B cell (primary cell): ENCODE results near the gene AP1G1. TPM values are rescaled to one million over a fixed set of nuclear protein-coding genes. Genes with fewer than 3 reads are reported as not detected.

Experiments
- ATAC-seq: fragments of 200-7000 bp; cut with Tn5 transposase; one replicate; pipeline ENCODE4 v1.10.0; 2021; ENCODE audit warnings: low read depth, mild to moderate bottlenecking, moderate number of reproducible peaks, moderate library complexity
- CTCF ChIA-PET: fragments of 350-600 bp; sonication (Branson Sonifier 250); formaldehyde crosslinking; loops from one replicate; lab custom pipeline; 2021; ENCODE audit warnings: antibody characterized with exemption, inconsistent platforms; lab: Charles Lee
- POLR2A ChIA-PET: fragments of 350-600 bp; sonication (Branson Sonifier 250); formaldehyde crosslinking; loops from one replicate; lab custom pipeline; 2021; ENCODE audit warnings: antibody characterized with exemption; lab: Charles Lee
- DNase-seq: peaks from one replicate; pipeline ENCODE4 v3.0.0; 2013
- H2AFZ ChIP-seq: 2 replicates; pipeline ENCODE4 v1.6.1; 2012; ENCODE audit warnings: mild to moderate bottlenecking, low read depth, low read length; ENCODE audit not compliant: insufficient read depth, poor library complexity, severe bottlenecking
- H3K27ac ChIP-seq, 2 donors: 1 replicate in 1 of 2; 2 replicates in 1 of 2; pipeline ENCODE4 v1.5.1; 2012 to 2013; ENCODE audit warnings: low read length in 2 of 2, mild to moderate bottlenecking in 2 of 2, moderate library complexity in 1 of 2
- H3K27me3 ChIP-seq, 4 experiments: fragments of 200-600 bp in 1 of 4; sonication (generic) in 1 of 4; replicated peaks in 1 of 4; 1 replicate in 2 of 4; 2 replicates in 2 of 4; pipeline versions ENCODE4 v1.6.1 to v1.7.0; 2013 to 2016; ENCODE audit warnings: low read length in 3 of 4, mild to moderate bottlenecking in 2 of 4, mixed read lengths in 1 of 4, moderate library complexity in 1 of 4; ENCODE audit not compliant: insufficient read depth in 4 of 4, control insufficient read depth in 3 of 4; ENCODE audit errors: control extremely low read depth in 1 of 4
- H3K36me3 ChIP-seq, 2 experiments: replicated peaks in 1 of 2; 1 replicate in 1 of 2; 2 replicates in 1 of 2; pipeline versions ENCODE4 v1.6.1 to v1.7.1; 2013; ENCODE audit warnings: low read length in 1 of 2; ENCODE audit not compliant: insufficient read depth in 2 of 2, control insufficient read depth in 1 of 2; ENCODE audit errors: control extremely low read depth in 1 of 2, extremely low read depth in 1 of 2
- H3K4me1 ChIP-seq, 2 donors: fragments of 200-600 bp in 1 of 2; sonication (generic) in 1 of 2; 1 replicate in 1 of 2; 2 replicates in 1 of 2; pipeline versions ENCODE4 v1.5.1 to v1.6.1; 2013 to 2017; ENCODE audit warnings: low read length in 2 of 2; ENCODE audit not compliant: control insufficient read depth in 2 of 2, insufficient read depth in 2 of 2
- H3K4me2 ChIP-seq: replicated peaks from 2 replicates; pipeline ENCODE3; 2012; ENCODE audit warnings: mild to moderate bottlenecking, low read depth, low read length; ENCODE audit not compliant: poor library complexity, severe bottlenecking
- H3K4me3 ChIP-seq, 5 experiments: fragments of 200-600 bp in 1 of 5; sonication (generic) in 1 of 5; 1 replicate in 3 of 5; 2 replicates in 2 of 5; pipeline versions ENCODE4 v1.5.1 to v1.7.0; 2011 to 2016; ENCODE audit warnings: low read length in 4 of 5, mild to moderate bottlenecking in 4 of 5, low read depth in 2 of 5, control low read depth in 1 of 5, moderate library complexity in 1 of 5; ENCODE audit not compliant: insufficient read depth in 1 of 5; ENCODE audit errors: control extremely low read depth in 1 of 5, extremely low read depth in 1 of 5
- H3K79me2 ChIP-seq: fragments of 200-600 bp; sonication (generic); one replicate; pipeline ENCODE4 v1.6.0; 2016; ENCODE audit warnings: low read length; ENCODE audit not compliant: control insufficient read depth, insufficient read depth
- H3K9ac ChIP-seq: fragments of 200-600 bp; sonication (generic); 2 replicates; pipeline ENCODE4 v1.6.1; 2017; ENCODE audit warnings: mild to moderate bottlenecking, low read length, moderate library complexity
- H3K9me3 ChIP-seq, 3 donors: one replicate each; pipeline versions ENCODE4 v1.6.1 to v1.7.1; 2013; ENCODE audit warnings: low read length in 2 of 3; ENCODE audit not compliant: control insufficient read depth in 2 of 3, insufficient read depth in 1 of 3; ENCODE audit errors: control extremely low read depth in 1 of 3
- H4K20me1 ChIP-seq: 2 replicates; pipeline ENCODE4 v1.6.0; 2012; ENCODE audit warnings: mild to moderate bottlenecking, low read length; ENCODE audit not compliant: insufficient read depth, control insufficient read depth, poor library complexity, severe bottlenecking
- H3K27ac Mint-ChIP-seq: one replicate; pipeline ENCODE4 v1.8.0; 2021; ENCODE audit warnings: mixed read lengths
- H3K27me3 Mint-ChIP-seq: one replicate; pipeline ENCODE4 v1.8.0; 2021; ENCODE audit warnings: mixed read lengths
- H3K4me1 Mint-ChIP-seq: one replicate; pipeline ENCODE4 v1.8.0; 2021; ENCODE audit warnings: mixed read lengths
- H3K4me3 Mint-ChIP-seq: one replicate; pipeline ENCODE4 v1.8.0; 2021; ENCODE audit warnings: mixed read lengths
- H3K9me3 Mint-ChIP-seq: one replicate; pipeline ENCODE4 v1.8.0; 2022; ENCODE audit warnings: mixed read lengths; ENCODE audit not compliant: insufficient read depth
- CTCF ChIP-seq: fragments of 200-600 bp; IDR thresholded peaks from one replicate; pipeline ENCODE4 v1.8.0; 2022; ENCODE audit warnings: antibody characterized with exemption, mild to moderate bottlenecking
- EZH2 ChIP-seq: IDR thresholded peaks from 2 replicates; pipeline ENCODE4 v1.6.1; 2012; ENCODE audit warnings: borderline replicate concordance, low read depth, mild to moderate bottlenecking, moderate library complexity, low read length; ENCODE audit not compliant: insufficient read depth, poor library complexity, severe bottlenecking
- WGBS: methylation state at CpG from one replicate; pipeline ENCODE4 v1.1.5; 2013; ENCODE audit warnings: missing lambda C conversion rate; ENCODE audit not compliant: insufficient coverage; 5-methylcytosine and 5-hydroxymethylcytosine counted together
- intact Hi-C: fragments of 100-400 bp; cut with micrococcal nuclease; formaldehyde crosslinking; loops from one replicate; pipeline ENCODE4 v1.10.0; 2022
- polyA plus RNA-seq: library from polyadenylated mRNA; depleted of rRNA; stranded (reverse); fragments of >200 nt; gene quantifications from 2 replicates; pipeline ENCODE4 v1.2.3, GENCODE V29; 2012
- total RNA-seq, 2 donors: library from RNA; stranded (reverse); fragments of 120-200 nt in 1 of 2; gene quantifications; 1 replicate in 1 of 2; 2 replicates in 1 of 2; pipeline versions ENCODE4 v1.2.3 to v1.2.4, GENCODE V29; 2013 to 2022

Gene AP1G1
- total and polyA plus RNA-seq, 2 donors (not counting 1 experiment from before 2014, with no cell fraction given) = 43.8 to 142 TPM

- H3K9me3 Mint-ChIP-seq = no peaks in the 10 kb centered on the region
- ChIA-PET POLR2A (no interaction called here), CTCF (interaction anchor here (1.2 to 1.3 kb wide), 2 partner anchors 7 to 9 kb away, joined by 3 read pairs; no protein-coding TSS in a partner anchor)
- TF ChIP-seq EZH2 (no peak), CTCF (no peak)
- Histone ChIP-seq H3K36me3 (peaks cover 7 to 29% of the 10 kb centered on the region in 2 experiments), H3K27ac (peak overlapping the region in 1 of 2 donors; percentile 23), H3K4me2 (no peak overlapping the region), H3K9me3 (no peaks in the 10 kb centered on the region), H4K20me1 (peaks cover 71% of the 10 kb centered on the region), H3K4me3 (no peak overlapping the region), H3K27me3 (no peaks in the 10 kb centered on the region), H3K9ac (no peak overlapping the region), H2AFZ (no peak overlapping the region), H3K79me2 (peaks cover 90% of the 10 kb centered on the region), H3K4me1 (peaks cover 8% of the 10 kb centered on the region in 2 donors)
- intact Hi-C loops = no loop called here
- H3K4me3 Mint-ChIP-seq = no peak overlapping the region
- no peaks in the 10 kb centered on the region for H3K27me3 Mint-ChIP-seq
- H3K4me1 Mint-ChIP-seq = peaks cover 25% of the 10 kb centered on the region
- no peak for DNase-seq
- no peak for ATAC-seq
- no peak overlapping the region for H3K27ac Mint-ChIP-seq
- WGBS = 100% methylated on average over 6 of the region's 6 CpGs
Measured at GRCh38 chr16:71780521-71781089, 28.0 kb downstream of the AP1G1 start.

GRCh38 chr16:71778780-71779179 lies 29.9 kb downstream of the AP1G1 start:
- no peak overlapping the region for H3K4me3 ChIP-seq
- H3K4me2 ChIP-seq = no peak overlapping the region
- peaks cover 28% of the 10 kb centered on the region for H3K4me1 Mint-ChIP-seq
- H3K27ac ChIP-seq = no peak overlapping the region
- peak overlapping the region; percentile 32 for H3K27ac Mint-ChIP-seq
- peaks cover 81% of the 10 kb centered on the region for H3K79me2 ChIP-seq
- ATAC-seq (no peak), DNase-seq (no peak)
- no peaks in the 10 kb centered on the region for H3K9me3 Mint-ChIP-seq
- POLR2A ChIA-PET = no interaction called here
- H3K27me3 ChIP-seq = no peaks in the 10 kb centered on the region
- H2AFZ ChIP-seq = no peak overlapping the region
- intact Hi-C loops = no loop called here
- H3K36me3 ChIP-seq = peaks cover 6 to 30% of the 10 kb centered on the region in 2 experiments
- WGBS = 94% methylated on average over 2 of the region's 5 CpGs
- H3K9ac ChIP-seq = no peak overlapping the region
- H4K20me1 ChIP-seq = peaks cover 68% of the 10 kb centered on the region
- peaks cover 8% of the 10 kb centered on the region in 2 donors for H3K4me1 ChIP-seq
- no peaks in the 10 kb centered on the region for H3K9me3 ChIP-seq
- CTCF ChIA-PET = interaction anchor here (1.2 kb wide), 1 partner anchor 104 kb away, joined by 3 read pairs; no protein-coding TSS in a partner anchor
- H3K4me3 Mint-ChIP-seq = no peak overlapping the region
- H3K27me3 Mint-ChIP-seq = no peaks in the 10 kb centered on the region
- no peak for TF ChIP-seq EZH2
- TF ChIP-seq CTCF = no peak
